ENCODE results near the gene USP2.

USP2 gene, protein sequence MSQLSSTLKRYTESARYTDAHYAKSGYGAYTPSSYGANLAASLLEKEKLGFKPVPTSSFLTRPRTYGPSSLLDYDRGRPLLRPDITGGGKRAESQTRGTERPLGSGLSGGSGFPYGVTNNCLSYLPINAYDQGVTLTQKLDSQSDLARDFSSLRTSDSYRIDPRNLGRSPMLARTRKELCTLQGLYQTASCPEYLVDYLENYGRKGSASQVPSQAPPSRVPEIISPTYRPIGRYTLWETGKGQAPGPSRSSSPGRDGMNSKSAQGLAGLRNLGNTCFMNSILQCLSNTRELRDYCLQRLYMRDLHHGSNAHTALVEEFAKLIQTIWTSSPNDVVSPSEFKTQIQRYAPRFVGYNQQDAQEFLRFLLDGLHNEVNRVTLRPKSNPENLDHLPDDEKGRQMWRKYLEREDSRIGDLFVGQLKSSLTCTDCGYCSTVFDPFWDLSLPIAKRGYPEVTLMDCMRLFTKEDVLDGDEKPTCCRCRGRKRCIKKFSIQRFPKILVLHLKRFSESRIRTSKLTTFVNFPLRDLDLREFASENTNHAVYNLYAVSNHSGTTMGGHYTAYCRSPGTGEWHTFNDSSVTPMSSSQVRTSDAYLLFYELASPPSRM

DNA sequence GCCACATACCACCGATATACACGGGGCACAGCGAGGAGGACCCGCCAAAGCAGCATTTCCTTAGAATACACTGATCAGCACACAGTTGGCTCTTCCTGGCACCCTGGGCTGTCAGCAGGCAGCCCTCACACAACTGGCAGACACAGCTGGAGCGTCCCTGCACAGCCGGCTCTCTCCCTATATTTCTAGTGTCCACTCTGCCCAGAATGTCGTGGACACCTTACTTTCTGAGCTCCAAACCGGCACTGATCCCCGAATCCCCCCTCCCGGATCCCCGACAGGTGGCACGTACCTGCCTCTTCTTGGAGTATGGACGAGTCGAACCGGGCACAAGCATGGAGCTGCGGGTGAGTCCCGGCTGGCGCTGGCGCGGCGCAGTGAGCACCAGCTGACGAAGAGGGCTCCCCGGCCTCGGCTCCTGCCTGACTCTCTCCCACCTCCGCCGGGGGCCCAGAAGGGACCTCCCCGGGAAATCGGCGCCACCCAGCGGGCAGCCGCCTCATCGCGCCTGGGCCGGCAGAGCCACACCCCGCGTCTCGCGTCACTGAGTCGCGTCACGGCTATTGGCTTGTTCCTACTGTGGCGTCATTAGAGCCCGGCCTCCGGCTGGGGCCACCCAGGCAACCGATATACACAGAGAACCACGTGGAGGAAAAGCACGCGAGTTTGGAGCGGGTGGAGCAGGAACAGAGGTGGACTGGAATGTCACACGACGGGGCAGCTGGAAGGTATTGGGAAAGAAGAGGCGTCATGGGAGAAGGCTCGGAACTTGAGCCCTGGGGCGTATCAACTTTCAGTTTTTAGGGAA is at the start of gene USP2:
TSS of gene USP2 (minus strand) at position 510 of the 808 bp plus-strand sequence. CDS start 8,210 bp downstream, outside the sequence.
- peak; percentile 96 to 97 for DNase-seq (ENCODE audit: low read depth in 2 of 2)

DNA sequence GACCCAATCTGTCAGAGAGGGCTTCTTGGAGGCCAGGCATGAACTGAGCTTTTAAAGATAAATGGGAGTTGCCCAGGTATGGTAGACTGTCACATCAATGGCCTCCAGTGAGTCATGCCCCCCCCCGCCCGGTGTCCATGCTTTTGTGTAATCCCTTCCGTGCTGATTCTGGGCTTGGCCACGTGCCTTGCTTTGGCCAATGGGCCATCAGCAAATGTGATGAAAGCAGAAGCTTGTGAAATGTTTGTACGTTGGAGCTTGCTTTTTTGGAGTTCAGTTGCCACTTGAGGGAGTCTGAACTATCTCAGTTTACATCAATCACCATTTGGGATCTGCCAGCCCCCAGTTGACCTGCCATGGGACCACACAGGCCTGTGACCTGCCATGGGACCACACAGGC is 45.8 kb upstream of the USP2 start:
- DNase-seq (ENCODE audit: low read depth in 2 of 2), result no peak

GRCh38 chr11:119426142-119426541 is 44.7 kb upstream of the USP2 start:
- no peak for DNase-seq (ENCODE audit: low read depth in 2 of 2)

- no peak for DNase-seq (ENCODE audit: low read depth in 2 of 2)
These were observed 43.3 kb upstream of the USP2 start for GRCh38 chr11:119424775-119425174.

- no peak for DNase-seq (ENCODE audit: low read depth in 2 of 2)
These were observed 42.8 kb upstream of the USP2 start for GRCh38 chr11:119424276-119424675.

DNA sequence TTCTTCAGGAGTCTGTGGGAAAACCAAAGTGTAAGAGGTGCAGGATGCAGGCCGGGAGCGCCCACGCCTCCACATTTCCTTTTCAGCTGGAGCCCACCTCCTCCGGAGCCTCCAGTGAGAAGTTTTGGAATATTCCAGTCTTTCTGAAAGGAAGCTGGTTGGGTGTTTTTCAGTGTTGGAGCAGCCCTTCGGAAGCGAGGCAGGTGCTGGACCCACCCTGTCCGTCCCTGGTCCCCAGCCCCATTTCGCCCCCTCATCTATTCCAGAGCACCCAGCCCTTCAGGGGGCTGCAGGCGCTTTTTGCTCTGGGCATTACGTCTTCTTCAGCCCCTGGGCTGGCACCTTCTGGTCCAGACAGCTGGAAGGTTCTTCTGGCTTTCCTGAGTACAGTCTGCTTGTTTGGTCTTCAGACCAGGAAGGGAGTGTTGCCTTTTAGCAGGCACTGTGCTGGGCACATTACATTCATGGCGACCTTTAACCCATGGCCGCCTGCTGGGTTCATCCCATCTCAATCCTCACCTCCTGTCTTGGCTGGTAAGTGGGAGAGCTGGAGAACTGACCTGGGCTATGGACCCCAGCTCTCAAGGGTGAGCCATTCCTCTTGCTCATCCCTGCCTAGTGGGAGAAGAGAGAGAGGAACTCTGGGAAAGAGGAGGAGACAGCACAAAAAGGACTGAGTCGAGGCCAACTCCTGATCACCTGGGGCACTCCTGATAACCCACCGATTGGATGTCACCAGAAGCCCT is 42.2 kb upstream of the USP2 start:
- DNase-seq (ENCODE audit: low read depth in 2 of 2), result no peak

DNA sequence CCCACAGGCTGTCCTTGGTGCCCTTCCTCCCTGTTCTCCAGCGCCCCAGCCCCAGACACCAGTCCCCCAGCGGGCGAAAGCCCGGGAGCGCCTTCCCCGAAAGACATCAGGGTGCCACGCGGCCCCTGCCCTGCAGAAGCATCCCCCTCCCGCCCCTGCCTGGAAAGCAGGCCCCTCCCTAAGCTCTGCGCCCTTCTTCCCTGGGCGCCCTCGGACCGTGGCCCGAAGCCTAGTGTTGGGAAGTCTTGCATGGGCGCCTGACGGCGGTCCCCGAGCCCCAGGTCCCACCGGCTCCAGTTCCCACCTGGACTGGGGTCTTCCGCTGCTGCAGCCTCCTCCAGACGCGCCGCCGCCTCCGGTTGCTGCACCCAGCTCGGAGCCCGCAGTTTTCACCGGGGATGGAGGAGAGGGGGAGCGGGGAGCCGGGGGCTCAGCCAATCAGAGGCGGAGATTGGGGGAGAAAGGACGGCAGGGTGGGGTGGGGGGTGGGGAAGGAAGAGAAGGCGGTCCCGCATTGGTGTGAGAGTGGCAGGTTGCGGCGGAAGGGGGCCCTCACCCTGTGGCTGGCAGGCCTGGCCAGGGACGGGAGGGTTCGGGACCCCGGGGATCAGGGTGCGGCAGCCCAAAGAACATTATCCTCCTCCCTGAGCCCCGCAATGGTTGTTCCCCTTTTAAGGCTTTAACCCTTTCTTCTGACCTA is 41.5 kb upstream of the USP2 start, which contains the start of gene THY1:
TSS of gene THY1 (minus strand) at position 364 of the 700 bp plus-strand sequence. CDS start 2,267 bp downstream, outside the sequence.
- no peak for DNase-seq (ENCODE audit: low read depth in 2 of 2)

DNA sequence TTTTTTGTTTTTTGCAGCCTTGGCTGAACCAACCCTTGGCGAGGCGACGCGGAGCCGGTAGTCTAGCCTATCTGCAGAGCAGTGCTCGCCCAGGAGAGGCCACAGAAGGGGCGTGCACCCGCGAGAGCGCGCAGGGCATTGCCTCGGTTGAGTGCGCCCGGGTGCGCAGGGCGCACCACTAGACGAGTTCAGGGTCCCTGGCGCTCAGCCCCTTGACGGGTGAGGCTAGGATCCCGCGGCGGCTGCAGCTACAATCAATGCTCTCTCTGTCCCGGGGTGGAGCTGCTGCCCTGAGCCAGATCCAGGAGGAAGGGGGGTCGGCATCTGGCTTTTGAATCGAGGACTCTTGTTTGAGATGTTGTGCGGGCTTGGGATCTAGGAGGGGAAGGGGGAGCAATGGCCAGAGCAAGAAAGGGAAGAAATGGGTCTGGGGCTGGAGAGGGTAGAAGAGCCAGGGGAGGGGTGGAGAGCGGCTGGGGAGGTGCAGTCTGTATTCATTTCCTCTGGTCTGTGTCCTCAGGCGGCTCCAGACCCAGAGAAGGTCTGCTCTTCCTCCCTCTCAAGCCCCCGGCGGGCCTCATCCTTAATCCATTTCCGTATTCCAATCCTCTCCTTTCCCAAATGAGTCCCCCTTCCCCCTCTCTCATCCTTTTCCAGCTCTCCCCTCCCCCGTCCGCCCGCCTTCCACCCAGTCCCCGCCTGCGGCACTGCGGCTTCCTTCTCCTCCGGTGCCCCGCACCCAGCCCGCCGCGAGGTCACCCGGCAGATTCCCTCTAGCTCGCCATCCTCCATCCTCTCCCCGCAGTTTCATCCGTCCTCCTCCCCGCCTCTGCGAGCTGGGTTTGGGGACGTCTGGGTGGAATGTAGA is 40.7 kb upstream of the USP2 start:
- no peak for DNase-seq (ENCODE audit: low read depth in 2 of 2)

DNA sequence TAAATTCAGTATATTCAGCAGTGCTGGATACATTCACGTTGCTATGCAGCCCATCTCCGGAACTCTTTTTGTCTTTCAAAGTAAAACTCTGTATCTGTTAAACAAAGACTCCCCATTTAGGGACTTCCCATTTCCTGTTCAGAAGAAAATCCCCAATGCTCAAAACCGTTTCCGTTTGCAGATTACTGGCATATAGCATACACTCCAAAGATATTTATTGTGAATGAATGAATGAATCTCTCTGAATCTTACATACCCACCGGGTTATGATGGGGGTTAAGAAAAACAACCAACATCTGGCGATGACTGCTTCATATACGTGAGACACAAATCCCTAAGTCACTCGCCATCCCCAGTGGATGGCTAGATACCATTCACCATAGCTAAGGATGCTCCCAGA is 39.9 kb upstream of the USP2 start:
- DNase-seq (ENCODE audit: low read depth in 2 of 2), result no peak

DNA sequence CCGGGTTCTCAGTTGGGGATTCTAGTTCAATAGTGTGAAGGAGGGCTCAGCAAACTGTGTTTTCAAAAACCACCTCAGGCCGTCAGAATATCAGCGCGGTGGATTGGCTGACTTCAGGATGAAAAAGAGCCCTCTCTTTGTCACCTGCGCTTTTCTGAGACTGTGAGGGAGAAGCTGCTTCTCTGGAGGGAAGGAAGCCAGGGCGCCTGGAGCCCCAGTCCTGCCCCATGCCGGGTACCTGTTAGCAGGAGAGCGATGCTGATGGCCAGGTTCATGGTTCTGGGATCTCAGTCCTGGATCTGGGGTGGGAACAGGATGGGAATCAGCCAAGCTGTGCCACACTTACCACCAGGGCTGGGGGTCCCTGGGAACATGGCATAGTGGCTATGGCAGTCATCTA is 39.1 kb upstream of the USP2 start:
- DNase-seq (ENCODE audit: low read depth in 2 of 2), result no peak

DNA sequence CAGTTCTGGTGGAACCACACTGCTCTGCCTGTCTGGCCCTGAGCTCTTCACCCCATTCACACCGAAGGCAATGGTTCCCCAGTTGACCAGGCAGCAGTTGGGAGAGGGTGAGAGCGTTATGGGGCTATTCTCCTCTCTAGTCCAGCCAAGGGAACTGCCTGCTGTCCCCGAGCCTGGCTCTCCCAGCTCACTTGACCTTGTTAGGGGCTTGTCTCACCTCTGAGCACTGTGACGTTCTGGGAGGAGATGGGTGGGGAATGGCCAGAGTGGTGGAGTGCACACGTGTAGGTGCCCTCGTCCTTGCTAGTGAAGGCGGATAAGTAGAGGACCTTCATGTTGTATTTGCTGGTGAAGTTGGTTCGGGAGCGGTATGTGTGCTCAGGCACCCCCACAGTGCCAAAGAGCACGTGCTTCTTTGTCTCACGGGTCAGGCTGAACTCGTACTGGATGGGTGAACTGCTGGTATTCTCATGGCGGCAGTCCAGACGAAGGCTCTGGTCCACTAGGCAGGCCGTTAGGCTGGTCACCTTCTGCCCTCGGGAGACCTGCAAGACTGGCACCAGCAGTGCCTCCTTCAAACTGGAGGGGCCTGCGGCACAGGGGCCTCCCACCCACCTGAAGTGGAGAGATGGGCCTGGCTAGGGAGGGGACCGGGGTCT is 38.5 kb upstream of the USP2 start:
- DNase-seq (ENCODE audit: low read depth in 2 of 2), result no peak

DNA sequence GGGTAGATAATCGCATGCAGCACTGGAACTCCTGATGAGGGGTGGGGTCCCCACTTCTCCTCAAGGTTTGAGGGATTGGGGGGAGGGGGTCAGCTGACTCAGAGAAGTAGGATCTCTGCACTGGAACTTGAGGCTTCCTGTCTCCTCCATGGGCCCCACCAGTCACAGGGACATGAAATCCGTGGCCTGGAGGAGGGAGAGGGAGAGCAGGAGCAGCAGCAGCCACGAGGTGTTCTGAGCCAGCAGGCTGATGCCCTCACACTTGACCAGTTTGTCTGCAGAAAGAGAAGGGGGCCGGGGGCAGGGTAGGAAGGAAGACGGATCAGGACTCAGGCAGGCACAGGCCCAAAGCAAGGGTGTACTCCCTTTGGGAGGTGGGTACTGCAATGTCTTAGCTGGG is 37.8 kb upstream of the USP2 start:
- DNase-seq (ENCODE audit: low read depth in 2 of 2), result no peak

GRCh38 chr11:119418759-119419158 is 37.3 kb upstream of the USP2 start:
- no peak for DNase-seq (ENCODE audit: low read depth in 2 of 2)

DNA sequence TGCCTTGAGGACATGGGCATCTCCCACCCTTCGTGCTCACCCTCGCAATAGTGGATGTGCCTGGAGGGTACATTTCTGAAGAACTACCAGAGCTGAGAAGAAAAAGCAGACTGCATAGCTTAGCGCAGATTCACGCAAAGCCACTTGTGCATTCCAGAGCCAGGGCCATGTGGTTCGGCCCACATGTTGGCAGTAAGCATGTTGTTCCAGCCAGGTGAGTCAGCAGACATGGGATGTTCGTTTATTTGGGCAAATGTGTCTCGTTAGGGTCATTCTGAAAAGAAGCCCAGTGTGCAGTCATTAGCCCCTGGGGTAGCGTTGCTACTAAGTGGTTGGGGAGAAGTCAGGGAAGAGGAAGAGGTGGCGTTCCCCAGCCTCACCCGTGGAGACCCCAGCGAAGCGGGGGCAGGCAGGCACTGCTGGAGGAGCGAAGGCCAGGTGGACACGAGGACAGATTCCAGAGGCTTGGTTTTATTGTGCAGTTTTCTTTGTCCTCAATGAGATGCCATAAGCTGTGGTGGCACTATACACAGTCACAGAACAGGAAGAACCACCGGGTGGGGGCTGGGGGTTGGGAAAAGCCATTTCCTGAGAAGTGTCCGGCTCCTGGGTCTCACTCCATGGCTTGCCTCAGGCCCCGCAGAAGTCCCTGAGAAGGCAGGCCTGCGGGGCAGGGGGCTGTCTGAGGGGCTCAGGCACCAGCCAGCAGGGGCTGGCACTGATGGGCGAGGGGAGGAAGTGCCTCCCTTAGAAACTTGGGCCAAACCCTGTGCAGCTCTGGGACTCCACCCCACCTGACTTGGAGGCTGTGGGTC is 36.4 kb upstream of the USP2 start:
- no peak for DNase-seq (ENCODE audit: low read depth in 2 of 2)

- DNase-seq (ENCODE audit: low read depth in 2 of 2), result no peak
These were observed 35.4 kb upstream of the USP2 start for GRCh38 chr11:119416606-119417580.

DNA sequence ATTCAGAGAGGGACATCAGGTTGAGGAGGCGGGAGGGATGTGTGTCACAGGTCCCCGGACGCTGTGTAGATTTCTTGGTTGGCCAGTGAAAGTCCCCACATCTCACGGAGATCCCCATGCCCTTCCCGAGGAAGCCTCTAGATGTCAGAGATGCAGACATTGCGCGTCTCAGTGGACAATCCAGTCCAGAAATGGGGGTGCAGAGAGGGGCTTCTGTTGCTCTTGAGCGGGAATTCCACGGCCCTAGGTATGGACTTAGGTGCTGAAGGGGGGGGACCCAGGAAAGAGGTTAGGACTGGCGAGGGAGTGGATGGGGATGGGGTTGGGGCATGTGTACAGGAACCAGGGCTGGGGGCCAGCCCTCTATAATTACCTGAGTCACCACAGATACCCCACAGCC is 34.5 kb upstream of the USP2 start:
- no peak for DNase-seq (ENCODE audit: low read depth in 2 of 2)

DNA sequence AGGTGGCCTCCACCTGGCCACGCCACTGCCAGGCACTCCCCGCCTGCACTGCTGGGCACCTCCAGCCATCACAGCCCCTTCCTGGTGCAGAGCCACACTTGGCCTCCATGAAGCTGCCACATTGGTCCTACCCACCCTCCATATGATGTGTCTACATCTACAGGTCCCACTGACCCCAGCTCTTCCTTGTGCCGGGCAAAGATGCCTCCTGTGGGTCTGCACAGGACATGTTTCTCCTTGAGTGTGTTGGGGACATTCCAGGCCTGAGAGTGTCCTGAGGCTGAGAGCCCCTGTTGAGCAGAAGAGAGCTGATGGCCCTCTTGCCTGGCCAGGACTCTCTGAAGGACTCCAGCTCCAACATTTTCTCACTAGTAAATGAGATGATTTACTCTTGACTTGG is 34.0 kb upstream of the USP2 start:
- DNase-seq (ENCODE audit: low read depth in 2 of 2), result no peak

- no peak for DNase-seq (ENCODE audit: low read depth in 2 of 2)
These were observed 33.2 kb upstream of the USP2 start for GRCh38 chr11:119414734-119415133.
